GM12878 (cell line): Measurements from ENCODE around the gene INHBB. TPM values are rescaled to one million over a fixed set of nuclear protein-coding genes. Genes with fewer than 3 reads are reported as not detected.

Source experiments
- ATAC-seq: fragments of 200-7000 bp; cut with Tn5 transposase; 3 replicates; pipeline ENCODE4 v1.9.1; 2020; ENCODE audit warnings: mild to moderate bottlenecking, moderate library complexity
- BruUV-seq: library from RNA; stranded (reverse); fragments of 400-500 nt; replicated peaks from 2 replicates; lab custom pipeline; 2021; lab: Mats Ljungman, UMichigan
- CTCF ChIA-PET: fragments of 300-600 bp; sonication (Branson Sonifier 250); formaldehyde crosslinking; extraction: SDS; loops from one replicate; lab custom pipeline; 2021; ENCODE audit warnings: inconsistent platforms; lab: Yijun Ruan, JAX
- POLR2A ChIA-PET: fragments of 350-600 bp; formaldehyde crosslinking; extraction: SDS; loops from one replicate; lab custom pipeline; 2021; ENCODE audit warnings: inconsistent platforms; lab: Charles Lee
- RAD21 ChIA-PET: fragments of 300-600 bp; sonication (Branson Sonifier 250); formaldehyde crosslinking; loops from one replicate; lab custom pipeline; 2023; ENCODE audit warnings: antibody characterized with exemption; ENCODE audit not compliant: unreplicated experiment; lab: Charles Lee
- SMC1A ChIA-PET: fragments of 300-600 bp; sonication (Branson Sonifier 250); formaldehyde crosslinking; loops from one replicate; lab custom pipeline; 2023; ENCODE audit not compliant: unreplicated experiment, uncharacterized antibody; lab: Charles Lee
- DNase-seq: peaks from one replicate; pipeline ENCODE4 v3.0.0-alpha.2; 2011; ENCODE audit warnings: low read depth, low spot score
- FAIRE-seq: peaks from 3 replicates; lab custom pipeline; 2011; peaks lifted over from hg19 to GRCh38; lab: Jason Lieb, UNC
- H2AFZ ChIP-seq: 2 replicates; pipeline ENCODE4 v1.6.0; 2011; ENCODE audit warnings: low read depth, low read length, control low read depth; ENCODE audit not compliant: control insufficient read depth
- H3K27ac ChIP-seq: 2 replicates; pipeline ENCODE4 v1.5.1; 2011; ENCODE audit warnings: control low read depth; ENCODE audit not compliant: control insufficient read depth, insufficient read depth
- H3K27me3 ChIP-seq, 2 experiments: replicated peaks in 1 of 2; 2 replicates each; pipeline versions ENCODE4 v1.6.0 to v1.6.1; 2011; ENCODE audit warnings: low read length in 1 of 2; ENCODE audit not compliant: control insufficient read depth in 2 of 2, insufficient read depth in 2 of 2
- H3K36me3 ChIP-seq, 2 experiments: 2 replicates each; pipeline ENCODE4 v1.5.1; 2011; ENCODE audit warnings: low read length in 1 of 2; ENCODE audit not compliant: control insufficient read depth in 2 of 2, insufficient read depth in 2 of 2
- H3K4me1 ChIP-seq: 2 replicates; pipeline ENCODE4 v1.6.1; 2011; ENCODE audit warnings: mild to moderate bottlenecking, low read length, moderate library complexity, mixed read lengths; ENCODE audit not compliant: control insufficient read depth, insufficient read depth
- H3K4me2 ChIP-seq: 2 replicates; pipeline ENCODE4 v1.6.0; 2011; ENCODE audit warnings: control low read depth; ENCODE audit not compliant: control insufficient read depth, insufficient read depth
- H3K4me3 ChIP-seq: fragments of 200-600 bp; sonication (generic); 2 replicates; pipeline ENCODE4 v1.5.1; 2016
- H3K79me2 ChIP-seq: 2 replicates; pipeline ENCODE4 v1.6.0; 2011; ENCODE audit warnings: low read length; ENCODE audit not compliant: control insufficient read depth, insufficient read depth
- H3K9ac ChIP-seq: 2 replicates; pipeline ENCODE4 v1.8.0; 2011; ENCODE audit warnings: low read length, control low read depth, mixed read lengths; ENCODE audit not compliant: control insufficient read depth, insufficient read depth
- H3K9me3 ChIP-seq: replicated peaks from 3 replicates; pipeline ENCODE4 v1.5.1; 2011; ENCODE audit warnings: mild to moderate bottlenecking, low read length; ENCODE audit not compliant: control insufficient read depth, insufficient read depth
- H4K20me1 ChIP-seq: 2 replicates; pipeline ENCODE4 v1.6.0; 2011; ENCODE audit not compliant: control insufficient read depth, insufficient read depth
- CBFB ChIP-seq: IDR thresholded peaks from 2 replicates; pipeline ENCODE4 v1.6.1; 2016; ENCODE audit warnings: antibody characterized with exemption, low read depth
- EGR1 ChIP-seq, 2 experiments: IDR thresholded peaks; 1 replicate in 1 of 2; 2 replicates in 1 of 2; pipeline ENCODE4 v1.6.1; 2011 to 2012; ENCODE audit warnings: low read depth in 2 of 2, low read length in 2 of 2, borderline replicate concordance in 1 of 2, mild to moderate bottlenecking in 1 of 2, moderate library complexity in 1 of 2
- EP300 ChIP-seq, 2 experiments: fragments of 150-350 bp in 1 of 2; IDR thresholded peaks; 2 replicates each; pipeline ENCODE4 v1.6.1; 2011 to 2012; ENCODE audit warnings: low read depth in 2 of 2, low read length in 2 of 2, borderline replicate concordance in 1 of 2, improper control_type of control experiment in 1 of 2, inconsistent platforms in 1 of 2; ENCODE audit not compliant: control insufficient read depth in 1 of 2
- FOS ChIP-seq: IDR thresholded peaks from 3 replicates; pipeline ENCODE4 v1.6.1; 2011; ENCODE audit warnings: borderline replicate concordance; ENCODE audit not compliant: insufficient read length; ENCODE audit errors: extremely low read depth
- KDM1A ChIP-seq: fragments of 200-600 bp; sonication (generic); IDR thresholded peaks from 2 replicates; pipeline ENCODE4 v1.6.1; 2016; ENCODE audit warnings: borderline replicate concordance
- KLF5 ChIP-seq: fragments of 450-650 bp; IDR thresholded peaks from 2 replicates; pipeline ENCODE4 v1.6.1; 2014; ENCODE audit warnings: mild to moderate bottlenecking; ENCODE audit not compliant: partially characterized antibody
- LARP7 ChIP-seq: fragments of 450-650 bp; IDR thresholded peaks from 2 replicates; pipeline ENCODE4 v1.6.1; 2017; ENCODE audit warnings: mild to moderate bottlenecking
- SMAD1 ChIP-seq: fragments of 450-650 bp; IDR thresholded peaks from 2 replicates; pipeline ENCODE4 v1.6.1; 2018; ENCODE audit warnings: mild to moderate bottlenecking, low read depth; ENCODE audit not compliant: partially characterized antibody
- SMARCA5 ChIP-seq: fragments of 450-650 bp; IDR thresholded peaks from 2 replicates; pipeline ENCODE4 v1.6.1; 2017; ENCODE audit warnings: mild to moderate bottlenecking
- YBX1 ChIP-seq: fragments of 450-650 bp; IDR thresholded peaks from 2 replicates; pipeline ENCODE4 v1.6.1; 2016; ENCODE audit warnings: antibody characterized with exemption
- ZZZ3 ChIP-seq: IDR thresholded peaks from 2 replicates; pipeline ENCODE4 v1.6.1; 2011; ENCODE audit warnings: low read depth; ENCODE audit not compliant: control insufficient read depth, insufficient read length
- WGBS: methylation state at CpG from one replicate; pipeline ENCODE4 v1.1.6; 2016; ENCODE audit warnings: low lambda C conversion rate; ENCODE audit not compliant: insufficient replicate concordance, insufficient coverage; ENCODE audit errors: missing lambda C conversion rate; 5-methylcytosine and 5-hydroxymethylcytosine counted together
- in situ Hi-C: fragments of 300-500 bp; cut with MboI; formaldehyde crosslinking; loops from 9 replicates; pipeline ENCODE4 v1.14.3; 2018; ENCODE audit warnings: mixed read lengths
- intact Hi-C: fragments of 100-400 bp; cut with micrococcal nuclease; formaldehyde crosslinking; loops from one replicate; pipeline ENCODE4 v1.14.2; 2022; ENCODE audit not compliant: unreplicated experiment
- polyA plus RNA-seq, 11 experiments: library from polyadenylated mRNA; depleted of rRNA in 4 of 11; unstranded in 6 of 11; stranded (reverse) in 5 of 11; fragments of >200 nt; fragmentation: Nextera tagmentation in 4 of 11; fragmentation: Illumina TruSeq in 1 of 11; extraction: Ambion mirVana in 4 of 11; extraction: Trizol in 1 of 11; gene quantifications; 1 replicate in 1 of 11; 2 replicates in 10 of 11; pipeline versions ENCODE4 v1.2.1 to v1.2.3, GENCODE V29; 2011 to 2016; ENCODE audit warnings: inconsistent platforms in 2 of 11, missing spikeins in 2 of 11, low read depth in 1 of 11
- total RNA-seq, 4 experiments: library from RNA; depleted of rRNA in 3 of 4; stranded (reverse); fragments of >200 nt in 3 of 4; fragmentation: Illumina TruSeq in 1 of 4; extraction: Trizol in 1 of 4; gene quantifications; 2 replicates each; pipeline versions ENCODE4 v1.2.1 to v1.2.3, GENCODE V29; 2013 to 2021
- TF ChIP-seq, protein P1 (sequence below): fragments of 450-650 bp; IDR thresholded peaks from 2 replicates; pipeline ENCODE4 v1.6.1; 2017; ENCODE audit warnings: mild to moderate bottlenecking, moderate library complexity
- TF ChIP-seq, protein P2 (sequence below): IDR thresholded peaks from 2 replicates; pipeline ENCODE4 v1.6.1; 2011; ENCODE audit warnings: borderline replicate concordance, low read depth, mild to moderate bottlenecking, moderate library complexity, mixed read lengths, low read length; ENCODE audit not compliant: insufficient read depth; ENCODE audit errors: extremely low read length
- TF ChIP-seq, protein P3 (sequence below): IDR thresholded peaks from 2 replicates; pipeline ENCODE4 v1.6.1; 2011; ENCODE audit warnings: low read depth, low read length, improper control_type of control experiment, borderline replicate concordance

The INHBB gene
- total and polyA plus RNA-seq, 10 of the 15 experiments (the other 5 are each of a cell fraction or from before 2014, with no cell fraction given) = 0.05 TPM; not detected in 9

DNA sequence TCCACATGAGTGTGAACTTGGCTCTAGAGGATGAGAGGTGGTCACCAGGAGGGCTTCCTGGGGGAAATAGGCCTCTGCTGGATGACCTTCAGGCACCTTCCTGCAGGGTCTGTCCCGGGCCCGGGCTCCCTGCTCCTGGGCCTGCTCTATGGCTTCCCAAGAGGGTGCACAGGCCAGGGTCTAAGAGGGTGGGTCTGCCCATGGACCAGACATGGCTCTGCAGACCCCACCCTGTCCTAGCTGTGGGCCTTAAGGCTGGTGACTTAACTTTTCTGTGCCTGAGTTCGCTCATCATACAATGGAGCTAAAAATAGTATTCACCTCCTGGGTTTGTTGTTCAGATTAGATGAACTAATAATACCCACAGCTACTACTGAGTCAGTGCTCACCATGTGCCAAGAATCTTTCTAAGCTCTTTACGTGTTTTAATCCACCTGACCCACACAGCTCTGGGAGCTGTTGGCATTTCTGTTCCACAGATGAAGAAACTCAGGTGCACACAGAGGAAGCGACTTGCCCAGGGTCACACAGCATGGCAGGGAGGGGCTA lies 14.4 kb downstream of the INHBB start:
- intact Hi-C loops = no loop called here
- no peaks in the 10 kb centered on the region for H3K36me3 ChIP-seq
- RAD21 ChIA-PET = interaction anchor here (0.6 kb wide), 1 partner anchor 776 kb away, joined by 4 read pairs; no protein-coding TSS in a partner anchor
- POLR2A ChIA-PET = interaction anchor here (0.5 kb wide), 1 partner anchor 55 kb away, joined by 5 read pairs; no protein-coding TSS in a partner anchor
- no TSS peak for BruUV-seq
- H3K9me3 ChIP-seq = no peaks in the 10 kb centered on the region
- no peaks in the 10 kb centered on the region for H3K4me1 ChIP-seq
- WGBS = 32% methylated on average over 5 of the region's 5 CpGs
- SMC1A ChIA-PET = no interaction called here
- no peak for DNase-seq
- H4K20me1 ChIP-seq = no peaks in the 10 kb centered on the region
- H3K79me2 ChIP-seq = no peaks in the 10 kb centered on the region
- H3K4me3 ChIP-seq = no peak overlapping the region
- H3K9ac ChIP-seq = no peak overlapping the region
- no peak for ATAC-seq
- in situ Hi-C loops = no loop called here
- peaks cover 0 to 5% of the 10 kb centered on the region in 2 experiments; a peak in 2 of 4 replicates for H3K27me3 ChIP-seq
- FAIRE-seq = no peak
- H3K4me2 ChIP-seq = no peak overlapping the region
- no peak overlapping the region for H3K27ac ChIP-seq
- H2AFZ ChIP-seq = no peak overlapping the region
- CTCF ChIA-PET = interaction anchor here (1.2 kb wide), 1 partner anchor 34 kb away, joined by 3 read pairs; no protein-coding TSS in a partner anchor
- TF ChIP-seq LARP7 = no peak
- no peak for TF ChIP-seq ZZZ3
- TF ChIP-seq SMARCA5 = no peak
- TF ChIP-seq EGR1 (IDR thresholded peaks at IDR 0.05; ENCODE audit: borderline replicate concordance in 1 of 2, low read depth in 2 of 2, low read length in 2 of 2) = no peak
- no peak for TF ChIP-seq YBX1
- TF ChIP-seq, protein P1, sequence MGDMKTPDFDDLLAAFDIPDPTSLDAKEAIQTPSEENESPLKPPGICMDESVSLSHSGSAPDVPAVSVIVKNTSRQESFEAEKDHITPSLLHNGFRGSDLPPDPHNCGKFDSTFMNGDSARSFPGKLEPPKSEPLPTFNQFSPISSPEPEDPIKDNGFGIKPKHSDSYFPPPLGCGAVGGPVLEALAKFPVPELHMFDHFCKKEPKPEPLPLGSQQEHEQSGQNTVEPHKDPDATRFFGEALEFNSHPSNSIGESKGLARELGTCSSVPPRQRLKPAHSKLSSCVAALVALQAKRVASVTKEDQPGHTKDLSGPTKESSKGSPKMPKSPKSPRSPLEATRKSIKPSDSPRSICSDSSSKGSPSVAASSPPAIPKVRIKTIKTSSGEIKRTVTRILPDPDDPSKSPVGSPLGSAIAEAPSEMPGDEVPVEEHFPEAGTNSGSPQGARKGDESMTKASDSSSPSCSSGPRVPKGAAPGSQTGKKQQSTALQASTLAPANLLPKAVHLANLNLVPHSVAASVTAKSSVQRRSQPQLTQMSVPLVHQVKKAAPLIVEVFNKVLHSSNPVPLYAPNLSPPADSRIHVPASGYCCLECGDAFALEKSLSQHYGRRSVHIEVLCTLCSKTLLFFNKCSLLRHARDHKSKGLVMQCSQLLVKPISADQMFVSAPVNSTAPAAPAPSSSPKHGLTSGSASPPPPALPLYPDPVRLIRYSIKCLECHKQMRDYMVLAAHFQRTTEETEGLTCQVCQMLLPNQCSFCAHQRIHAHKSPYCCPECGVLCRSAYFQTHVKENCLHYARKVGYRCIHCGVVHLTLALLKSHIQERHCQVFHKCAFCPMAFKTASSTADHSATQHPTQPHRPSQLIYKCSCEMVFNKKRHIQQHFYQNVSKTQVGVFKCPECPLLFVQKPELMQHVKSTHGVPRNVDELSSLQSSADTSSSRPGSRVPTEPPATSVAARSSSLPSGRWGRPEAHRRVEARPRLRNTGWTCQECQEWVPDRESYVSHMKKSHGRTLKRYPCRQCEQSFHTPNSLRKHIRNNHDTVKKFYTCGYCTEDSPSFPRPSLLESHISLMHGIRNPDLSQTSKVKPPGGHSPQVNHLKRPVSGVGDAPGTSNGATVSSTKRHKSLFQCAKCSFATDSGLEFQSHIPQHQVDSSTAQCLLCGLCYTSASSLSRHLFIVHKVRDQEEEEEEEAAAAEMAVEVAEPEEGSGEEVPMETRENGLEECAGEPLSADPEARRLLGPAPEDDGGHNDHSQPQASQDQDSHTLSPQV = no peak
- TF ChIP-seq, protein P2, sequence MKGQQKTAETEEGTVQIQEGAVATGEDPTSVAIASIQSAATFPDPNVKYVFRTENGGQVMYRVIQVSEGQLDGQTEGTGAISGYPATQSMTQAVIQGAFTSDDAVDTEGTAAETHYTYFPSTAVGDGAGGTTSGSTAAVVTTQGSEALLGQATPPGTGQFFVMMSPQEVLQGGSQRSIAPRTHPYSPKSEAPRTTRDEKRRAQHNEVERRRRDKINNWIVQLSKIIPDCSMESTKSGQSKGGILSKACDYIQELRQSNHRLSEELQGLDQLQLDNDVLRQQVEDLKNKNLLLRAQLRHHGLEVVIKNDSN = no peak
- no peak for TF ChIP-seq KLF5
- no peak for TF ChIP-seq EP300 (IDR thresholded peaks at IDR 0.05; ENCODE audit: borderline replicate concordance in 1 of 2, control insufficient read depth in 1 of 2, low read depth in 2 of 2, low read length in 2 of 2)
- no peak for TF ChIP-seq FOS
- TF ChIP-seq SMAD1 = no peak
- TF ChIP-seq CBFB = no peak
- no peak for TF ChIP-seq KDM1A
- TF ChIP-seq, protein P3, sequence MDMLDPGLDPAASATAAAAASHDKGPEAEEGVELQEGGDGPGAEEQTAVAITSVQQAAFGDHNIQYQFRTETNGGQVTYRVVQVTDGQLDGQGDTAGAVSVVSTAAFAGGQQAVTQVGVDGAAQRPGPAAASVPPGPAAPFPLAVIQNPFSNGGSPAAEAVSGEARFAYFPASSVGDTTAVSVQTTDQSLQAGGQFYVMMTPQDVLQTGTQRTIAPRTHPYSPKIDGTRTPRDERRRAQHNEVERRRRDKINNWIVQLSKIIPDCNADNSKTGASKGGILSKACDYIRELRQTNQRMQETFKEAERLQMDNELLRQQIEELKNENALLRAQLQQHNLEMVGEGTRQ = no peak
